ENCODE data around the gene HS3ST1. TPM values are rescaled to one million over a fixed set of nuclear protein-coding genes. Genes with fewer than 3 reads are reported as not detected.

HS3ST1 gene
- total RNA-seq, 2 donors from 2014 or later: 2.8 to 8.4 TPM

GRCh38 chr4:11440481-11441193 lies 11.9 kb upstream of the HS3ST1 start:
- DNase-seq (ENCODE audit: low spot score): no peak
- H3K9me3 ChIP-seq: no peaks in the 10 kb centered on the region
- H3K4me3 ChIP-seq: no peak overlapping the region
- no peaks in the 10 kb centered on the region for H3K36me3 ChIP-seq
- no peak overlapping the region for H3K27ac ChIP-seq
- H3K4me1 ChIP-seq: no peaks in the 10 kb centered on the region
- TF ChIP-seq CTCF (IDR thresholded peaks at IDR 0.05): no peak
- H3K27me3 ChIP-seq: no peaks in the 10 kb centered on the region

- no peak for TF ChIP-seq CTCF (IDR thresholded peaks at IDR 0.05)
- DNase-seq (ENCODE audit: low spot score): no peak
- Histone ChIP-seq H3K4me1 (no peaks in the 10 kb centered on the region), H3K27me3 (no peaks in the 10 kb centered on the region), H3K9me3 (no peaks in the 10 kb centered on the region), H3K27ac (no peak overlapping the region), H3K36me3 (no peaks in the 10 kb centered on the region), H3K4me3 (no peak overlapping the region)
Observed at GRCh38 chr4:11439836-11440235, 11.1 kb upstream of the HS3ST1 start.

- Histone ChIP-seq H3K27me3 (no peaks in the 10 kb centered on the region), H3K36me3 (no peaks in the 10 kb centered on the region), H3K4me1 (no peaks in the 10 kb centered on the region), H3K4me3 (no peak overlapping the region), H3K9me3 (no peaks in the 10 kb centered on the region), H3K27ac (no peak overlapping the region)
- DNase-seq (ENCODE audit: low spot score): no peak
- TF ChIP-seq CTCF (IDR thresholded peaks at IDR 0.05): no peak
Observed at GRCh38 chr4:11438647-11439046, 10.0 kb upstream of the HS3ST1 start.

- Histone ChIP-seq H3K9me3 (no peaks in the 10 kb centered on the region), H3K36me3 (no peaks in the 10 kb centered on the region), H3K4me1 (no peaks in the 10 kb centered on the region), H3K27ac (no peak overlapping the region), H3K4me3 (no peak overlapping the region), H3K27me3 (no peaks in the 10 kb centered on the region)
- no peak for DNase-seq (ENCODE audit: low spot score)
- no peak for TF ChIP-seq CTCF (IDR thresholded peaks at IDR 0.05)
Observed at GRCh38 chr4:11436673-11437072, 8.0 kb upstream of the HS3ST1 start.

- H3K27me3 ChIP-seq: no peaks in the 10 kb centered on the region
- no peak overlapping the region for H3K4me3 ChIP-seq
- no peak for TF ChIP-seq CTCF (IDR thresholded peaks at IDR 0.05)
- DNase-seq (ENCODE audit: low spot score): no peak
- H3K27ac ChIP-seq: no peak overlapping the region
- H3K36me3 ChIP-seq: no peaks in the 10 kb centered on the region
- no peaks in the 10 kb centered on the region for H3K9me3 ChIP-seq
- H3K4me1 ChIP-seq: no peaks in the 10 kb centered on the region
Observed at GRCh38 chr4:11436084-11436483, 7.4 kb upstream of the HS3ST1 start.

- H3K4me3 ChIP-seq: no peak overlapping the region
- no peaks in the 10 kb centered on the region for H3K27me3 ChIP-seq
- no peaks in the 10 kb centered on the region for H3K36me3 ChIP-seq
- no peak overlapping the region for H3K27ac ChIP-seq
- H3K9me3 ChIP-seq: no peaks in the 10 kb centered on the region
- no peak for DNase-seq (ENCODE audit: low spot score)
- no peak for TF ChIP-seq CTCF (IDR thresholded peaks at IDR 0.05)
- H3K4me1 ChIP-seq: no peaks in the 10 kb centered on the region
Observed at GRCh38 chr4:11435557-11435956, 6.9 kb upstream of the HS3ST1 start.

Measured in right atrium auricular region (tissue), 2 donors.